ENCODE data around the gene RGS17.

The RGS17 gene

GRCh38 chr6:153016846-153017245, 114.2 kb downstream of the RGS17 start:
- TF ChIP-seq CTCF (IDR thresholded peaks at IDR 0.05; ENCODE audit: insufficient read depth, low read depth, low read length, missing control alignments) = no peak
- H3K4me3 ChIP-seq (ENCODE audit: low read length) = no peak overlapping the region
- DNase-seq (ENCODE audit: low read depth) = no peak

- no peak overlapping the region for H3K4me3 ChIP-seq (ENCODE audit: low read length)
- DNase-seq (ENCODE audit: low read depth) = no peak
- TF ChIP-seq CTCF (IDR thresholded peaks at IDR 0.05; ENCODE audit: insufficient read depth, low read depth, low read length, missing control alignments) = no peak
These were observed 115.9 kb downstream of the RGS17 start for GRCh38 chr6:153015094-153015640.

GRCh38 chr6:153013438-153013837, 117.6 kb downstream of the RGS17 start:
- TF ChIP-seq CTCF (IDR thresholded peaks at IDR 0.05; ENCODE audit: insufficient read depth, low read depth, low read length, missing control alignments) = no peak
- no peak overlapping the region for H3K4me3 ChIP-seq (ENCODE audit: low read length)

GRCh38 chr6:153012856-153013255, 118.2 kb downstream of the RGS17 start:
- no peak for DNase-seq (ENCODE audit: low read depth)
- TF ChIP-seq CTCF (IDR thresholded peaks at IDR 0.05; ENCODE audit: insufficient read depth, low read depth, low read length, missing control alignments) = no peak
- H3K4me3 ChIP-seq (ENCODE audit: low read length) = no peak overlapping the region

More at GRCh38 chr6:153013438-153013837, 117.6 kb downstream of the RGS17 start:
- no peak for DNase-seq (ENCODE audit: low read depth)

GRCh38 chr6:153003366-153003690, 127.8 kb downstream of the RGS17 start:
- peak overlapping the region; percentile 96 for H3K4me3 ChIP-seq (ENCODE audit: low read length)
- no peak for TF ChIP-seq CTCF (IDR thresholded peaks at IDR 0.05; ENCODE audit: insufficient read depth, low read depth, low read length, missing control alignments)
- DNase-seq (ENCODE audit: low read depth) = no peak

GRCh38 chr6:153002613-153003365, 128.3 kb downstream of the RGS17 start, which contains the start of gene MTRF1L:
Gene MTRF1L (minus strand): TSS chr6:153002709. CDS start chr6:153002685, 24 bp downstream.
- DNase-seq (ENCODE audit: low read depth) = peak; percentile 95
- no peak for TF ChIP-seq CTCF (IDR thresholded peaks at IDR 0.05; ENCODE audit: insufficient read depth, low read depth, low read length, missing control alignments)
- peak within 1 kb of the TSS; percentile 96 for H3K4me3 ChIP-seq (ENCODE audit: low read length)

All from epithelial cell of esophagus (primary cell).